Endothelial cell (in vitro differentiated cells): ENCODE results near the gene FIBCD1. TPM values are rescaled to one million over a fixed set of nuclear protein-coding genes. Genes with fewer than 3 reads are reported as not detected.

Experiments
- DNase-seq: peaks from one replicate; pipeline ENCODE4 v3.0.0; 2021; ENCODE audit warnings: low spot score
- H3K27ac Mint-ChIP-seq: one replicate; pipeline ENCODE4 v1.8.0; 2021; ENCODE audit warnings: mixed read lengths, inconsistent platforms; ENCODE audit not compliant: unreplicated experiment
- H3K27me3 Mint-ChIP-seq: one replicate; pipeline ENCODE4 v1.8.0; 2021; ENCODE audit warnings: mild to moderate bottlenecking, moderate library complexity, mixed read lengths, inconsistent platforms; ENCODE audit not compliant: unreplicated experiment
- H3K36me3 Mint-ChIP-seq: one replicate; pipeline ENCODE4 v1.8.0; 2021; ENCODE audit warnings: mild to moderate bottlenecking, low read depth, mixed read lengths, inconsistent platforms; ENCODE audit not compliant: unreplicated experiment
- H3K4me1 Mint-ChIP-seq: one replicate; pipeline ENCODE4 v1.8.0; 2021; ENCODE audit warnings: mild to moderate bottlenecking, mixed read lengths, inconsistent platforms; ENCODE audit not compliant: unreplicated experiment
- H3K4me3 Mint-ChIP-seq: one replicate; pipeline ENCODE4 v1.8.0; 2021; ENCODE audit warnings: mild to moderate bottlenecking, mixed read lengths, inconsistent platforms; ENCODE audit not compliant: unreplicated experiment
- H3K9me3 Mint-ChIP-seq: one replicate; pipeline ENCODE4 v1.8.0; 2021; ENCODE audit warnings: mixed read lengths, inconsistent platforms; ENCODE audit not compliant: unreplicated experiment
- CTCF ChIP-seq: fragments of 200-600 bp; sonication (generic); IDR thresholded peaks from one replicate; pipeline ENCODE4 v1.5.0; 2021; ENCODE audit warnings: antibody characterized with exemption; ENCODE audit not compliant: unreplicated experiment
- total RNA-seq: library from RNA; stranded (reverse); fragmentation: NEBNext Ultra II Directional; extraction: Animal tissue kit (Norgen Biotek cat#: 25700); gene quantifications from one replicate; pipeline ENCODE4 v1.2.1, GENCODE V29; 2021; ENCODE audit not compliant: unreplicated experiment

Gene FIBCD1
- total RNA-seq, 1 donor from 2014 or later, result 0.33 TPM

DNA sequence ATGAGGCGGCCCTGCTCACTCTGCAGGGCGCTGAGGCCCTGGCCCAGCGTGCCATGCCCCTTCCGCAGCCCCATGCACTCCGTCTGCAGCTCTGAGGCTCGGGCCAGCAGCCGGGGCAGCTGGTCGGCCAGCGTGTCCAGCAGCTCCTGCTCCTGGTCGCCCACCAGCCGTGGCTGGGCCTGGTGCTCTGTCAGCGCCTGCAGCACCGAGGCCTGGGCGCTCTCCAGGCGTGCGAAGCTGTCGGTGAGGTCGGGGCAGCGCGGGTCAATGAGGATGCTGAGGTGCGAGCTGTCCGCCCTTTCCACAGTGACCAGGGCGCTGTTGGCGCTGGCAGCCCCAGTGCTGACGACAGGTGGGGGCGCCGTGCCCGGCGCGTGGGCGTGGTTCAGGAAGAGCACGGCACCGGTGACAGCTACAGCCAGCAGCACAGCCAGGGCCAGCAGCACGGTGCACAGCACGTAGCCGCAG lies 9.4 kb downstream of the FIBCD1 start:
- H3K27me3 Mint-ChIP-seq, result peaks cover 6% of the 10 kb centered on the region
- no peak overlapping the region for H3K27ac Mint-ChIP-seq
- H3K9me3 Mint-ChIP-seq, result no peaks in the 10 kb centered on the region
- peaks cover 3% of the 10 kb centered on the region for H3K4me1 Mint-ChIP-seq
- no peaks in the 10 kb centered on the region for H3K36me3 Mint-ChIP-seq
- no peak for DNase-seq
- H3K4me3 Mint-ChIP-seq, result no peak overlapping the region
- TF ChIP-seq CTCF, result no peak

GRCh38 chr9:130927995-130928900 lies 10.8 kb downstream of the FIBCD1 start:
- no peak for TF ChIP-seq CTCF
- H3K4me1 Mint-ChIP-seq, result peaks cover 3% of the 10 kb centered on the region
- H3K27me3 Mint-ChIP-seq, result peaks cover 6% of the 10 kb centered on the region
- no peak for DNase-seq
- no peaks in the 10 kb centered on the region for H3K36me3 Mint-ChIP-seq
- H3K27ac Mint-ChIP-seq, result no peak overlapping the region
- H3K4me3 Mint-ChIP-seq, result no peak overlapping the region
- no peaks in the 10 kb centered on the region for H3K9me3 Mint-ChIP-seq

DNA sequence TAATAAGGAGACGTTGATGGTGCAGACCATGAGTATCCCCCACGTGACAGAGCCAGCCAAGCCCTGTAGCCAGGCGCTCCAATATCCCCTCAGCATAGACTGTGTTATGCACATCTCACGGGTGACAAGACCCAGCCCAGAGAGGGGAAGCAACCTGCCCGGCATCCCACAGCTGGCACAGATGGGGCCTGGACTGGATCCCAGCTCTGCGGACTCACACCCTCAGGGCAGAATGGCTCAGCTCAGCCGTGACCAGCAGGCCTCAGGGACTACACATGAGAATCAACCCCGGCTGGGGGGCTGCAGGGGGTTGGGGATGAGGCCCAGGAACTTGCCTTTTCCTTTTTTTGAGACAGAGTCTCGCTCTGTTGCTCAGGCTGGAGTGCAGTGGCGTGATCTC lies 11.7 kb downstream of the FIBCD1 start:
- peaks cover 4% of the 10 kb centered on the region for H3K4me1 Mint-ChIP-seq
- no peak overlapping the region for H3K4me3 Mint-ChIP-seq
- no peaks in the 10 kb centered on the region for H3K9me3 Mint-ChIP-seq
- DNase-seq, result no peak
- H3K27ac Mint-ChIP-seq, result no peak overlapping the region
- no peaks in the 10 kb centered on the region for H3K36me3 Mint-ChIP-seq
- no peak for TF ChIP-seq CTCF
- peaks cover 10% of the 10 kb centered on the region for H3K27me3 Mint-ChIP-seq

DNA sequence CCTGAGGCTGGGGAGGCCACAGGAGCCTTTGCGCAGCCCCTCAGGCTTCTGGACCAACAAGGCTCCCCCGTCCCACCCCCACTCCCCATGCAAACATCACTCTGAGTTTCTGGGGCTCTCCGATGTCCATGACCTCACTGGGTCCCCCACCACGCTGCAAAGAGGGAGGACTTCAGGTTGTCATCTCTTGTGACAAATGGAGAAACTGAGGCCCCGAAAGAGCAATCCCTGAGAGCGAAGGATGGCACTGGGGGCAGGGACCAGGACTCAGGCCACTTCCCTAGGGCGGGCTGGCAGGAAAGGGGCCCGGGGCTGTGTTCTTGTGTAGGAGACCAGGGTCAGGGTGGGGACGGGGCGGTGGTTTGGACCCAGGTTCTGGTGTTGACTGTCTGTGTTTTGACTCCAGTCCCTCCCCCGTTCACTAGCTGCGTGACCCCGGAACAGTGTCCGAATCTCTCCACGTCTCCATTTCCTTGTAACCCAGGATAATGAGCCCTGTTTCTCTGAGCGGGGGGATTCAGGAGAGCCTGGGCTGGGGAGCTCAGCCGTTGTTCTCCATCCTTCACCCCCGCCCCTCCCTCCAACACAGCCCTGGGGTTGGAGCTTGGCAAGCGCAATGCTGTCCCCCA lies 13.9 kb downstream of the FIBCD1 start:
- no peak for TF ChIP-seq CTCF
- Mint-ChIP-seq H3K4me1 (peaks cover 4% of the 10 kb centered on the region), H3K36me3 (no peaks in the 10 kb centered on the region), H3K27me3 (peaks cover 11% of the 10 kb centered on the region), H3K4me3 (no peak overlapping the region), H3K27ac (no peak overlapping the region), H3K9me3 (no peaks in the 10 kb centered on the region)
- DNase-seq, result no peak

DNA sequence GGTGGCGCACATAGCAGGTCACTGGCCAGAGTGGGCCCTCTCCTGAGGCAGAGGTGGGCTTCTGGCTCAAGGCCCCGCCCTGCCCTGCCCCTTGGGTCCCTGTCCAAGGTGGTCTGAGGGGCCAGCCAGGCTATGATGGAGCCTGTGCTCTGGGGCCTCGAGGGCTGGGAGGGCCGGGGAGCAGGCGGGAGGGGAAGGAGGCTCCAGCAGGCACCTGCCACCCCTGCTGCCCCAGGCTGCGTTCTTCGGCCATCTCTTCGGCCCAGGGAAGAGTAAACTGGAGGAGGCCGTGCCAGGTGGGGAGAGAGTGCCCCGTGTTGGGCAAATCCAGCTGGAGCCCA lies 14.6 kb downstream of the FIBCD1 start:
- Mint-ChIP-seq H3K36me3 (no peaks in the 10 kb centered on the region), H3K27me3 (peaks cover 7% of the 10 kb centered on the region), H3K4me3 (no peak overlapping the region), H3K27ac (no peak overlapping the region), H3K9me3 (no peaks in the 10 kb centered on the region), H3K4me1 (peaks cover 4% of the 10 kb centered on the region)
- no peak for DNase-seq
- no peak for TF ChIP-seq CTCF
